Smooth muscle cell (in vitro differentiated cells): ENCODE measurements around the gene TGFB3. TPM values are rescaled to one million over a fixed set of nuclear protein-coding genes. Genes with fewer than 3 reads are reported as not detected.

ENCODE experiments used
- DNase-seq: peaks from one replicate; lab custom pipeline; 2025; ENCODE audit not compliant: unreplicated experiment; lab: John Stamatoyannopoulos, UW
- H2AFZ ChIP-seq: fragments of 200-600 bp; sonication (generic); 2 replicates; pipeline ENCODE4 v1.6.0; 2016; ENCODE audit warnings: antibody characterized with exemption, low read depth, mild to moderate bottlenecking
- H3F3A ChIP-seq: fragments of 200-600 bp; sonication (generic); 2 replicates; pipeline ENCODE4 v1.6.0; 2017; ENCODE audit warnings: antibody characterized with exemption, low read depth
- H3K27ac ChIP-seq: fragments of 200-600 bp; sonication (generic); 2 replicates; pipeline ENCODE4 v1.5.1; 2016; ENCODE audit warnings: low read depth, mild to moderate bottlenecking
- H3K27me3 ChIP-seq: fragments of 200-600 bp; sonication (generic); 2 replicates; pipeline ENCODE4 v1.6.1; 2016; ENCODE audit warnings: low read depth, mild to moderate bottlenecking
- H3K36me3 ChIP-seq: fragments of 200-600 bp; sonication (generic); 2 replicates; pipeline ENCODE4 v1.5.1; 2016; ENCODE audit warnings: low read depth
- H3K4me1 ChIP-seq: fragments of 200-600 bp; sonication (generic); 2 replicates; pipeline ENCODE4 v1.5.1; 2016; ENCODE audit warnings: low read depth
- H3K4me2 ChIP-seq: fragments of 200-600 bp; sonication (generic); 2 replicates; pipeline ENCODE4 v1.6.0; 2016; ENCODE audit warnings: mild to moderate bottlenecking
- H3K4me3 ChIP-seq: fragments of 200-600 bp; sonication (generic); 2 replicates; pipeline ENCODE4 v1.5.1; 2016; ENCODE audit warnings: mild to moderate bottlenecking
- H3K79me2 ChIP-seq: fragments of 200-600 bp; sonication (generic); 2 replicates; pipeline ENCODE4 v1.6.0; 2016; ENCODE audit warnings: low read depth, mild to moderate bottlenecking
- H3K9ac ChIP-seq: fragments of 200-600 bp; sonication (generic); 2 replicates; pipeline ENCODE4 v1.6.0; 2016; ENCODE audit warnings: low read depth
- H3K9me3 ChIP-seq: fragments of 200-600 bp; sonication (generic); replicated peaks from 2 replicates; pipeline ENCODE4 v1.5.1; 2016; ENCODE audit warnings: low read depth
- H4K20me1 ChIP-seq: fragments of 200-600 bp; sonication (generic); 2 replicates; pipeline ENCODE4 v1.6.0; 2016; ENCODE audit warnings: low read depth
- WGBS: methylation state at CpG from one replicate; pipeline ENCODE4 v1.1.7; 2016; ENCODE audit warnings: low lambda C conversion rate; 5-methylcytosine and 5-hydroxymethylcytosine counted together
- polyA plus RNA-seq: library from polyadenylated mRNA; unstranded; fragments of >200 nt; fragmentation: Nextera tagmentation; extraction: Ambion mirVana; gene quantifications from 2 replicates; pipeline ENCODE4 v1.2.1, GENCODE V29; 2016
- total RNA-seq: library from RNA; depleted of rRNA; stranded (reverse); fragments of >200 nt; gene quantifications from 2 replicates; pipeline ENCODE4 v1.2.3, GENCODE V29; 2014
- TF ChIP-seq, protein P1 (sequence below): fragments of 200-600 bp; sonication (generic); IDR thresholded peaks from 2 replicates; pipeline ENCODE4 v1.5.1; 2017; ENCODE audit warnings: borderline replicate concordance, mild to moderate bottlenecking, antibody characterized with exemption; ENCODE audit not compliant: insufficient read depth, poor library complexity, severe bottlenecking

TGFB3 gene
- total and polyA plus RNA-seq, 2 experiments from 2014 or later = 63.4 to 103 TPM

DNA sequence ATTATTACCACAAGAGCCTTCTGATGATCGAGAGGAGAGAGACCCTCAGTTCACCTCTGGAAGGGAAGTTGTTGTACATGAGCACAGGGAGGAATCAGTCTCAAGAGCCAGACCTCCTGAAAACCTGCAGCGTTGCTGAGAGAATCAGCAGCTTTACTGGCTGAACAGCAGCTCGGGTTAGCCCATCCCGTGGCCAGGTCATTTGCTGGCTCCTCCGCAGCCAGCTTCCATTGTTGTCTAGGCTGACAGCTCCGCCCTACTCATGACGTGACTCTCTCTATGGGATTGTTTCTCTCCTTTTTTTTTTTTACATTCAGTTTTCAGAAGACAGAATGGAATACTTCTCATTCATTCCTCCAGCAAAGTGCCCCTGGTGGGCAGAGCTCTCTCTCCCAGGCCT lies 69.9 kb downstream of the TGFB3 start:
- Histone ChIP-seq H3K4me3 (no peak overlapping the region), H3K36me3 (no peaks in the 10 kb centered on the region), H3F3A (no peaks in the 10 kb centered on the region), H3K9me3 (no peaks in the 10 kb centered on the region), H3K79me2 (no peaks in the 10 kb centered on the region), H3K27me3 (no peaks in the 10 kb centered on the region), H3K4me2 (no peak overlapping the region), H4K20me1 (no peaks in the 10 kb centered on the region), H3K27ac (no peak overlapping the region), H2AFZ (no peak overlapping the region), H3K9ac (no peak overlapping the region), H3K4me1 (no peaks in the 10 kb centered on the region)
- no peak for DNase-seq
- TF ChIP-seq, protein P1, sequence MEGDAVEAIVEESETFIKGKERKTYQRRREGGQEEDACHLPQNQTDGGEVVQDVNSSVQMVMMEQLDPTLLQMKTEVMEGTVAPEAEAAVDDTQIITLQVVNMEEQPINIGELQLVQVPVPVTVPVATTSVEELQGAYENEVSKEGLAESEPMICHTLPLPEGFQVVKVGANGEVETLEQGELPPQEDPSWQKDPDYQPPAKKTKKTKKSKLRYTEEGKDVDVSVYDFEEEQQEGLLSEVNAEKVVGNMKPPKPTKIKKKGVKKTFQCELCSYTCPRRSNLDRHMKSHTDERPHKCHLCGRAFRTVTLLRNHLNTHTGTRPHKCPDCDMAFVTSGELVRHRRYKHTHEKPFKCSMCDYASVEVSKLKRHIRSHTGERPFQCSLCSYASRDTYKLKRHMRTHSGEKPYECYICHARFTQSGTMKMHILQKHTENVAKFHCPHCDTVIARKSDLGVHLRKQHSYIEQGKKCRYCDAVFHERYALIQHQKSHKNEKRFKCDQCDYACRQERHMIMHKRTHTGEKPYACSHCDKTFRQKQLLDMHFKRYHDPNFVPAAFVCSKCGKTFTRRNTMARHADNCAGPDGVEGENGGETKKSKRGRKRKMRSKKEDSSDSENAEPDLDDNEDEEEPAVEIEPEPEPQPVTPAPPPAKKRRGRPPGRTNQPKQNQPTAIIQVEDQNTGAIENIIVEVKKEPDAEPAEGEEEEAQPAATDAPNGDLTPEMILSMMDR = no peak
- WGBS = 52% methylated on average over 7 of the region's 7 CpGs

DNA sequence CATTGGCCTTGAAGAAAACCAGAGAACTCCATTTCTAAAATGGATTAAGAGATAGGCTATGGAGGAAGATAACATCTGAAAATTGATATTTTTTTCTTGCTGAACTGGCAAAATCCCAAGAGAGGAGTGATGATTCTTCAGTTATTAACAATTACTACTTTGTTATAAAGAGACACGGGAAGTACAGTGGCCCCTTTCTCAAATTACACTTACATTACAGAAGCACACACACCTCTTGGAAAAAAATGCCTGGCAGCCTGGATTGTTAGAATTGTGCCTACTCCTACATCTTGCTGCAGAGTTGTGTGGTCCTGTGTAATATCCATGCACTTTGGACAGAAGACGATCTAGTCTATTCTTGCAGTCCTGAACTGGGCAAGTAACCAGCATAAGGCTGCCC lies 71.7 kb downstream of the TGFB3 start:
- Histone ChIP-seq H4K20me1 (no peaks in the 10 kb centered on the region), H3K4me3 (no peak overlapping the region), H3K36me3 (no peaks in the 10 kb centered on the region), H3K79me2 (no peaks in the 10 kb centered on the region), H3K27ac (no peak overlapping the region), H3K4me1 (no peaks in the 10 kb centered on the region), H3K4me2 (no peak overlapping the region), H2AFZ (no peak overlapping the region), H3K9me3 (no peaks in the 10 kb centered on the region), H3K9ac (no peak overlapping the region), H3K27me3 (no peaks in the 10 kb centered on the region), H3F3A (peaks cover 13% of the 10 kb centered on the region)
- 78% methylated on average over 2 of the region's 2 CpGs for WGBS
- TF ChIP-seq, protein P1 = no peak
- no peak for DNase-seq

- Histone ChIP-seq H4K20me1 (no peaks in the 10 kb centered on the region), H2AFZ (no peak overlapping the region), H3F3A (peaks cover 18% of the 10 kb centered on the region), H3K79me2 (no peaks in the 10 kb centered on the region), H3K27ac (no peak overlapping the region), H3K36me3 (no peaks in the 10 kb centered on the region), H3K4me3 (no peak overlapping the region), H3K9ac (no peak overlapping the region), H3K4me2 (no peak overlapping the region), H3K9me3 (no peaks in the 10 kb centered on the region), H3K27me3 (no peaks in the 10 kb centered on the region), H3K4me1 (peaks cover 4% of the 10 kb centered on the region)
- TF ChIP-seq, protein P1 = no peak
- DNase-seq = no peak
- WGBS = 95% methylated on average over 3 of the region's 3 CpGs
Measured at GRCh38 chr14:75909630-75910029, 72.2 kb downstream of the TGFB3 start.

Other genes starting within 250 kb of the TGFB3 start
- 46.5 and 46.9 TPM in 2 replicates for gene IFT43, start 3.8 kb upstream of the TGFB3 start, total RNA-seq
- gene IFT43, start 3.8 kb upstream of the TGFB3 start, polyA plus RNA-seq = 63.0 and 64.7 TPM in 2 replicates
- 53.4 and 56.1 TPM in 2 replicates for gene GPATCH2L, start 169.9 kb upstream of the TGFB3 start, total RNA-seq
- gene GPATCH2L, start 169.9 kb upstream of the TGFB3 start, polyA plus RNA-seq = 14.5 and 18.0 TPM in 2 replicates